WTC11 (cell line): Measurements from ENCODE around the gene MLXIPL. TPM values are rescaled to one million over a fixed set of nuclear protein-coding genes. Genes with fewer than 3 reads are reported as not detected.

Source experiments
- ATAC-seq: fragments of 200-7000 bp; cut with Tn5 transposase; 2 replicates; pipeline ENCODE4 v1.10.0; 2021; ENCODE audit warnings: mild to moderate bottlenecking, moderate library complexity
- CTCF ChIA-PET: fragments of 300-600 bp; sonication (Branson Sonifier 250); formaldehyde crosslinking; loops from one replicate; lab custom pipeline; 2021; ENCODE audit warnings: antibody characterized with exemption; lab: Charles Lee
- POLR2A ChIA-PET: fragments of 350-600 bp; sonication (Branson Sonifier 250); formaldehyde crosslinking; loops from one replicate; lab custom pipeline; 2021; ENCODE audit warnings: antibody characterized with exemption; lab: Charles Lee
- DNase-seq: peaks from one replicate; pipeline ENCODE4 v3.0.0; 2021; ENCODE audit warnings: low spot score
- H3K27ac Mint-ChIP-seq: 2 replicates; pipeline ENCODE4 v1.8.0; 2021; ENCODE audit warnings: mixed read lengths
- H3K27me3 Mint-ChIP-seq: 2 replicates; pipeline ENCODE4 v1.8.0; 2021; ENCODE audit warnings: low read depth, mild to moderate bottlenecking, moderate library complexity, mixed read lengths
- H3K36me3 Mint-ChIP-seq: 2 replicates; pipeline ENCODE4 v1.8.0; 2021; ENCODE audit warnings: mixed read lengths
- H3K4me1 Mint-ChIP-seq: 2 replicates; pipeline ENCODE4 v1.8.0; 2022; ENCODE audit warnings: mixed read lengths
- H3K4me3 Mint-ChIP-seq: 2 replicates; pipeline ENCODE4 v1.8.0; 2021; ENCODE audit warnings: mild to moderate bottlenecking, moderate library complexity, mixed read lengths
- H3K9me3 Mint-ChIP-seq: 2 replicates; pipeline ENCODE4 v1.8.0; 2021; ENCODE audit warnings: mixed read lengths
- CBFB ChIP-seq: sonication (generic); formaldehyde crosslinking; IDR thresholded peaks from 2 replicates; pipeline ENCODE4 v1.8.1; 2022; ENCODE audit warnings: mild to moderate bottlenecking, low read depth, missing genetic modification reagents
- CREM ChIP-seq: sonication (generic); formaldehyde crosslinking; IDR thresholded peaks from 2 replicates; pipeline ENCODE4 v1.8.1; 2022; ENCODE audit warnings: mild to moderate bottlenecking, missing genetic modification reagents, moderate library complexity
- ETV6 ChIP-seq: sonication (generic); formaldehyde crosslinking; IDR thresholded peaks from 2 replicates; pipeline ENCODE4 v1.8.1; 2022; ENCODE audit warnings: mild to moderate bottlenecking, missing genetic modification reagents
- GABPB1 ChIP-seq: sonication (generic); formaldehyde crosslinking; IDR thresholded peaks from 2 replicates; pipeline ENCODE4 v1.8.1; 2023; ENCODE audit warnings: mild to moderate bottlenecking, missing genetic modification reagents
- GRHL2 ChIP-seq: fragments of 250-450 bp; sonication (Bioruptor Pico); IDR thresholded peaks from 2 replicates; pipeline ENCODE4 v1.8.0; 2022; ENCODE audit warnings: mild to moderate bottlenecking, moderate library complexity; ENCODE audit not compliant: insufficient replicate concordance, severe bottlenecking
- HMGA2 ChIP-seq: fragments of 250-450 bp; sonication (Bioruptor Pico); IDR thresholded peaks from 2 replicates; pipeline ENCODE4 v1.4.0; 2021; ENCODE audit warnings: mild to moderate bottlenecking, moderate library complexity
- SMAD3 ChIP-seq: sonication (generic); formaldehyde crosslinking; IDR thresholded peaks from 2 replicates; pipeline ENCODE4 v1.8.0; 2022; ENCODE audit warnings: missing genetic modification reagents, mild to moderate bottlenecking, borderline replicate concordance
- SOX15 ChIP-seq: fragments of 250-450 bp; sonication (Bioruptor Pico); IDR thresholded peaks from 2 replicates; pipeline ENCODE4 v1.9.0; 2021; ENCODE audit warnings: mild to moderate bottlenecking
- TEAD4 ChIP-seq: sonication (generic); formaldehyde crosslinking; IDR thresholded peaks from 2 replicates; pipeline ENCODE4 v1.8.0; 2022; ENCODE audit warnings: mild to moderate bottlenecking, missing genetic modification reagents
- TP53 ChIP-seq: sonication (generic); formaldehyde crosslinking; IDR thresholded peaks from 2 replicates; pipeline ENCODE4 v1.8.1; 2023; ENCODE audit warnings: mild to moderate bottlenecking, missing genetic modification reagents
- ZNF219 ChIP-seq: sonication (generic); formaldehyde crosslinking; IDR thresholded peaks from 2 replicates; pipeline ENCODE4 v1.8.0; 2023; ENCODE audit warnings: missing genetic modification reagents, mild to moderate bottlenecking, borderline replicate concordance
- ZNF396 ChIP-seq: fragments of 250-450 bp; sonication (Bioruptor Pico); IDR thresholded peaks from 2 replicates; pipeline ENCODE4 v1.8.0; 2021; ENCODE audit warnings: mild to moderate bottlenecking, moderate library complexity, borderline replicate concordance
- total RNA-seq: library from RNA; stranded (reverse); gene quantifications from 3 replicates; pipeline ENCODE4 v1.2.3, GENCODE V29; 2021
- TF ChIP-seq, protein P1 (sequence below): sonication (generic); formaldehyde crosslinking; IDR thresholded peaks from 2 replicates; pipeline ENCODE4 v1.8.1; 2023; ENCODE audit warnings: mild to moderate bottlenecking, missing genetic modification reagents
- TF ChIP-seq, protein P2 (sequence below): sonication (generic); formaldehyde crosslinking; IDR thresholded peaks from 2 replicates; pipeline ENCODE4 v1.8.1; 2022; ENCODE audit warnings: mild to moderate bottlenecking, moderate library complexity, missing genetic modification reagents
- TF ChIP-seq, protein P3 (sequence below): sonication (generic); formaldehyde crosslinking; IDR thresholded peaks from 2 replicates; pipeline ENCODE4 v1.8.1; 2022; ENCODE audit warnings: low read depth, missing genetic modification reagents, borderline replicate concordance
- TF ChIP-seq, protein P4 (sequence below): fragments of 250-450 bp; sonication (Bioruptor Pico); IDR thresholded peaks from 2 replicates; pipeline ENCODE4 v1.9.0; 2021; ENCODE audit warnings: mild to moderate bottlenecking
- TF ChIP-seq, protein P5 (sequence below): sonication (generic); formaldehyde crosslinking; IDR thresholded peaks from 2 replicates; pipeline ENCODE4 v1.8.1; 2022; ENCODE audit warnings: missing genetic modification reagents, borderline replicate concordance
- TF ChIP-seq, protein P6 (sequence below): sonication (generic); formaldehyde crosslinking; conservative IDR thresholded peaks from 2 replicates; pipeline ENCODE4 v1.8.1; 2023; ENCODE audit warnings: mild to moderate bottlenecking, low read depth, missing genetic modification reagents, moderate library complexity
- TF ChIP-seq, protein P7 (sequence below): sonication (generic); formaldehyde crosslinking; conservative IDR thresholded peaks from 2 replicates; pipeline ENCODE4 v1.8.1; 2022; ENCODE audit warnings: mild to moderate bottlenecking, missing genetic modification reagents
- TF ChIP-seq, protein P8 (sequence below): sonication (generic); formaldehyde crosslinking; IDR thresholded peaks from 2 replicates; pipeline ENCODE4 v1.8.0; 2022; ENCODE audit warnings: mild to moderate bottlenecking, missing genetic modification reagents

The MLXIPL gene
- total RNA-seq, 1 experiment from 2014 or later, result 20.4 TPM

DNA sequence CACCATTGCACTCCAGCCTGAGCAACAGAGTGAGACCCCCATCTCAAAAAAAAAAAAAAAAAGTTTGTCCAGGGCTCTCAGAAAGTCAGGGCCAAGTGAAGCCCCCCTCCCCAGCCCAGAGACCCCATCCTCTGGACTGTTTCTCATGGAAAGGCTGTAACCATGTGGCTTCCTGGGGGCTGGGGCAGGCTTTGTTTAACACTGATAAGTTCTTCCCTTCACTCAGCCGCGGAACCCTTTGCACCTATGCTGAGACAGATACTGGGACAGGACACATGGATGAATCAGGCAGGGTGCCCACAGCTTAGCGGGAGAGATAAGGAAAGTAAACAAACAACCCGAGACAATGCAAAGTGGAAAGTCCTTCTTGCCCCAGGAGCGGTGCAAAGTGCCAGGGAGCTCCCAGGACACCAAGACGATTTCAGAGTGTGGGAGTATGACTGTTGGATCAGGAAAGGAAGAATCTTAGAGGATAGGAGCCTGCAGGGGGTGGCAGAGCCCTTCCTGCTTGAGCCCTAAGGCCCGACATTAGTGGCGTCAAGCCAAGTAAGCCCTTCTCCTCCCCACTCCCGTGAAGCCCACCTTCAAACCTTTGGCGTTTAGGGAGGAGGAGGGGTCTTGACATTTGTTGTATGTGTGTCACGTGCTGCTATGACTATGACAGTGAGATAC lies 11.6 kb downstream of the MLXIPL start:
- H3K9me3 Mint-ChIP-seq, result no peaks in the 10 kb centered on the region
- ATAC-seq (peak; percentile 48), DNase-seq (no peak)
- ChIA-PET CTCF (interaction anchor here (0.7 to 3.8 kb wide), 12 partner anchors 10 to 220 kb away, joined by 3 to 22 read pairs (median 4); partner anchors contain the start of gene MLXIPL), POLR2A (no interaction called here)
- no peak overlapping the region for H3K4me3 Mint-ChIP-seq
- H3K27me3 Mint-ChIP-seq, result no peaks in the 10 kb centered on the region; the same call in 1 of the 2 replicates
- no peaks in the 10 kb centered on the region for H3K36me3 Mint-ChIP-seq
- TF ChIP-seq, protein P1, sequence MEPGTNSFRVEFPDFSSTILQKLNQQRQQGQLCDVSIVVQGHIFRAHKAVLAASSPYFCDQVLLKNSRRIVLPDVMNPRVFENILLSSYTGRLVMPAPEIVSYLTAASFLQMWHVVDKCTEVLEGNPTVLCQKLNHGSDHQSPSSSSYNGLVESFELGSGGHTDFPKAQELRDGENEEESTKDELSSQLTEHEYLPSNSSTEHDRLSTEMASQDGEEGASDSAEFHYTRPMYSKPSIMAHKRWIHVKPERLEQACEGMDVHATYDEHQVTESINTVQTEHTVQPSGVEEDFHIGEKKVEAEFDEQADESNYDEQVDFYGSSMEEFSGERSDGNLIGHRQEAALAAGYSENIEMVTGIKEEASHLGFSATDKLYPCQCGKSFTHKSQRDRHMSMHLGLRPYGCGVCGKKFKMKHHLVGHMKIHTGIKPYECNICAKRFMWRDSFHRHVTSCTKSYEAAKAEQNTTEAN, result no peak
- TF ChIP-seq GABPB1, result peak; percentile 61; the same call in 1 of the 2 replicates
- H3K4me1 Mint-ChIP-seq, result peaks cover 6% of the 10 kb centered on the region
- H3K27ac Mint-ChIP-seq, result peak overlapping the region; percentile 83

DNA sequence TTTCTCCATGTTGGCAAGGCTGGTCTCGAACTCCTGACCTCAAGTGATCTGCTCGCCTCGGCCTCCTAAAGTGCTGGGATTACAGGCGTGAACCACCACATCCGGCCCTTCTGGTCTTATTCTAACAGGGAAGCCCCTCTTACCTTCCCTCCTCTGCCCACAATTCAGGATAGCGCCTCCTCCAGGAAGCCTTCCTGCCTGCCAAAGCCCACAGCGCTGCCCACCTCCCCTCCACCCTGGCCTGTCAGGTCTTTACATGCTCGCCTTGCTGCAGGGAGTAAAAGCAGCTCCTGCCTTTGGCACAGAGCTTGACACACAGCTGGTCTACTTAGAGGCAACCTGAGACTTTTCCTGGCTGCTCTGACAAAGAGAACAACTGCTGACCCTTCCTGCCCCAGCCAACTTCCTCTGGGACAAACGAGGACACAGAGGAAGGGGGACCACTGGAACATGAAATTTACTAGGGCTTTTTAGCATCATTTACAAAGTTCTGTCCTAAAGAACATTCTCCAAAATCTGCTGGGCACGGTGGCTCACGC lies 13.2 kb downstream of the MLXIPL start:
- ATAC-seq, result peak; percentile 10; the same call in 1 of the 2 replicates
- no peak for TF ChIP-seq ZNF219 (CRISPR knock-in tag)
- no peak for TF ChIP-seq ETV6 (CRISPR knock-in tag)
- TF ChIP-seq, protein P2, sequence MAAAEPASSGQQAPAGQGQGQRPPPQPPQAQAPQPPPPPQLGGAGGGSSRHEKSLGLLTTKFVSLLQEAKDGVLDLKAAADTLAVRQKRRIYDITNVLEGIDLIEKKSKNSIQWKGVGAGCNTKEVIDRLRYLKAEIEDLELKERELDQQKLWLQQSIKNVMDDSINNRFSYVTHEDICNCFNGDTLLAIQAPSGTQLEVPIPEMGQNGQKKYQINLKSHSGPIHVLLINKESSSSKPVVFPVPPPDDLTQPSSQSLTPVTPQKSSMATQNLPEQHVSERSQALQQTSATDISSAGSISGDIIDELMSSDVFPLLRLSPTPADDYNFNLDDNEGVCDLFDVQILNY (CRISPR knock-in tag), result no peak
- TF ChIP-seq, protein P3, sequence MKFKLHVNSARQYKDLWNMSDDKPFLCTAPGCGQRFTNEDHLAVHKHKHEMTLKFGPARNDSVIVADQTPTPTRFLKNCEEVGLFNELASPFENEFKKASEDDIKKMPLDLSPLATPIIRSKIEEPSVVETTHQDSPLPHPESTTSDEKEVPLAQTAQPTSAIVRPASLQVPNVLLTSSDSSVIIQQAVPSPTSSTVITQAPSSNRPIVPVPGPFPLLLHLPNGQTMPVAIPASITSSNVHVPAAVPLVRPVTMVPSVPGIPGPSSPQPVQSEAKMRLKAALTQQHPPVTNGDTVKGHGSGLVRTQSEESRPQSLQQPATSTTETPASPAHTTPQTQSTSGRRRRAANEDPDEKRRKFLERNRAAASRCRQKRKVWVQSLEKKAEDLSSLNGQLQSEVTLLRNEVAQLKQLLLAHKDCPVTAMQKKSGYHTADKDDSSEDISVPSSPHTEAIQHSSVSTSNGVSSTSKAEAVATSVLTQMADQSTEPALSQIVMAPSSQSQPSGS (CRISPR knock-in tag), result no peak
- TF ChIP-seq, protein P4, sequence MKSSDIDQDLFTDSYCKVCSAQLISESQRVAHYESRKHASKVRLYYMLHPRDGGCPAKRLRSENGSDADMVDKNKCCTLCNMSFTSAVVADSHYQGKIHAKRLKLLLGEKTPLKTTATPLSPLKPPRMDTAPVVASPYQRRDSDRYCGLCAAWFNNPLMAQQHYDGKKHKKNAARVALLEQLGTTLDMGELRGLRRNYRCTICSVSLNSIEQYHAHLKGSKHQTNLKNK (CRISPR knock-in tag), result no peak
- no peak for TF ChIP-seq TP53
- no peak for TF ChIP-seq TEAD4 (CRISPR knock-in tag)
- TF ChIP-seq GRHL2 (CRISPR knock-in tag), result no peak
- no peak for TF ChIP-seq CREM (CRISPR knock-in tag)
- TF ChIP-seq, protein P5, sequence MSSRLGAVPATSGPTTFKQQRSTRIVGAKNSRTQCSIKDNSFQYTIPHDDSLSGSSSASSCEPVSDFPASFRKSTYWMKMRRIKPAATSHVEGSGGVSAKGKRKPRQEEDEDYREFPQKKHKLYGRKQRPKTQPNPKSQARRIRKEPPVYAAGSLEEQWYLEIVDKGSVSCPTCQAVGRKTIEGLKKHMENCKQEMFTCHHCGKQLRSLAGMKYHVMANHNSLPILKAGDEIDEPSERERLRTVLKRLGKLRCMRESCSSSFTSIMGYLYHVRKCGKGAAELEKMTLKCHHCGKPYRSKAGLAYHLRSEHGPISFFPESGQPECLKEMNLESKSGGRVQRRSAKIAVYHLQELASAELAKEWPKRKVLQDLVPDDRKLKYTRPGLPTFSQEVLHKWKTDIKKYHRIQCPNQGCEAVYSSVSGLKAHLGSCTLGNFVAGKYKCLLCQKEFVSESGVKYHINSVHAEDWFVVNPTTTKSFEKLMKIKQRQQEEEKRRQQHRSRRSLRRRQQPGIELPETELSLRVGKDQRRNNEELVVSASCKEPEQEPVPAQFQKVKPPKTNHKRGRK (CRISPR knock-in tag), result no peak
- no peak for TF ChIP-seq ZNF396 (CRISPR knock-in tag)
- TF ChIP-seq, protein P6, sequence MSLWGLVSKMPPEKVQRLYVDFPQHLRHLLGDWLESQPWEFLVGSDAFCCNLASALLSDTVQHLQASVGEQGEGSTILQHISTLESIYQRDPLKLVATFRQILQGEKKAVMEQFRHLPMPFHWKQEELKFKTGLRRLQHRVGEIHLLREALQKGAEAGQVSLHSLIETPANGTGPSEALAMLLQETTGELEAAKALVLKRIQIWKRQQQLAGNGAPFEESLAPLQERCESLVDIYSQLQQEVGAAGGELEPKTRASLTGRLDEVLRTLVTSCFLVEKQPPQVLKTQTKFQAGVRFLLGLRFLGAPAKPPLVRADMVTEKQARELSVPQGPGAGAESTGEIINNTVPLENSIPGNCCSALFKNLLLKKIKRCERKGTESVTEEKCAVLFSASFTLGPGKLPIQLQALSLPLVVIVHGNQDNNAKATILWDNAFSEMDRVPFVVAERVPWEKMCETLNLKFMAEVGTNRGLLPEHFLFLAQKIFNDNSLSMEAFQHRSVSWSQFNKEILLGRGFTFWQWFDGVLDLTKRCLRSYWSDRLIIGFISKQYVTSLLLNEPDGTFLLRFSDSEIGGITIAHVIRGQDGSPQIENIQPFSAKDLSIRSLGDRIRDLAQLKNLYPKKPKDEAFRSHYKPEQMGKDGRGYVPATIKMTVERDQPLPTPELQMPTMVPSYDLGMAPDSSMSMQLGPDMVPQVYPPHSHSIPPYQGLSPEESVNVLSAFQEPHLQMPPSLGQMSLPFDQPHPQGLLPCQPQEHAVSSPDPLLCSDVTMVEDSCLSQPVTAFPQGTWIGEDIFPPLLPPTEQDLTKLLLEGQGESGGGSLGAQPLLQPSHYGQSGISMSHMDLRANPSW (CRISPR knock-in tag), result no peak
- TF ChIP-seq HMGA2, result no peak
- TF ChIP-seq SOX15 (CRISPR knock-in tag), result no peak
- TF ChIP-seq SMAD3 (CRISPR knock-in tag), result no peak
- TF ChIP-seq, protein P7, sequence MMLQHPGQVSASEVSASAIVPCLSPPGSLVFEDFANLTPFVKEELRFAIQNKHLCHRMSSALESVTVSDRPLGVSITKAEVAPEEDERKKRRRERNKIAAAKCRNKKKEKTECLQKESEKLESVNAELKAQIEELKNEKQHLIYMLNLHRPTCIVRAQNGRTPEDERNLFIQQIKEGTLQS (CRISPR knock-in tag), result no peak
- TF ChIP-seq, protein P8, sequence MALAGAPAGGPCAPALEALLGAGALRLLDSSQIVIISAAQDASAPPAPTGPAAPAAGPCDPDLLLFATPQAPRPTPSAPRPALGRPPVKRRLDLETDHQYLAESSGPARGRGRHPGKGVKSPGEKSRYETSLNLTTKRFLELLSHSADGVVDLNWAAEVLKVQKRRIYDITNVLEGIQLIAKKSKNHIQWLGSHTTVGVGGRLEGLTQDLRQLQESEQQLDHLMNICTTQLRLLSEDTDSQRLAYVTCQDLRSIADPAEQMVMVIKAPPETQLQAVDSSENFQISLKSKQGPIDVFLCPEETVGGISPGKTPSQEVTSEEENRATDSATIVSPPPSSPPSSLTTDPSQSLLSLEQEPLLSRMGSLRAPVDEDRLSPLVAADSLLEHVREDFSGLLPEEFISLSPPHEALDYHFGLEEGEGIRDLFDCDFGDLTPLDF (CRISPR knock-in tag), result no peak
- no peak for TF ChIP-seq CBFB (CRISPR knock-in tag)
- TF ChIP-seq, all 79 proteins: peak for 0
- Mint-ChIP-seq H3K36me3 (no peaks in the 10 kb centered on the region), H3K9me3 (no peaks in the 10 kb centered on the region), H3K27ac (peak overlapping the region; percentile 78; the same call in 1 of the 2 replicates), H3K27me3 (peaks cover 3% of the 10 kb centered on the region), H3K4me3 (no peak overlapping the region), H3K4me1 (peaks cover 8% of the 10 kb centered on the region)
- DNase-seq, result no peak
- POLR2A ChIA-PET, result no interaction called here
- CTCF ChIA-PET, result interaction anchor here (1.2 to 3.8 kb wide), 2 partner anchors 13 to 114 kb away, joined by 6 to 22 read pairs; partner anchors contain the start of gene MLXIPL
